Neural cell (in vitro differentiated cells): ENCODE data around the gene PREX1. TPM values are rescaled to one million over a fixed set of nuclear protein-coding genes. Genes with fewer than 3 reads are reported as not detected.

Source experiments
- H2AFZ ChIP-seq: fragments of 200-600, 300-800 bp; sonication (generic), shearing (Covaris generic); 2 replicates; pipeline ENCODE4 v1.6.0; 2014; ENCODE audit warnings: low read depth, mild to moderate bottlenecking, antibody characterized with exemption, low read length, moderate library complexity
- H3F3A ChIP-seq: fragments of 200-600 bp; shearing (Covaris generic); 2 replicates; pipeline ENCODE4 v1.6.1; 2016; ENCODE audit warnings: mild to moderate bottlenecking, moderate library complexity, mixed read lengths, antibody characterized with exemption, low read length; ENCODE audit not compliant: insufficient read depth, poor library complexity, severe bottlenecking
- H3K27ac ChIP-seq: fragments of 200-600, 300-800 bp; sonication (generic), shearing (Covaris generic); 2 replicates; pipeline ENCODE4 v1.5.1; 2014; ENCODE audit warnings: mild to moderate bottlenecking, low read length, moderate library complexity
- H3K27me3 ChIP-seq: fragments of 300-800, 200-600 bp; sonication (generic), shearing (Covaris generic); 2 replicates; pipeline ENCODE4 v1.6.0; 2014; ENCODE audit warnings: mild to moderate bottlenecking, low read depth, low read length, moderate library complexity; ENCODE audit not compliant: insufficient read depth
- H3K36me3 ChIP-seq: fragments of 300-800, 200-600 bp; sonication (generic), shearing (Covaris generic); 2 replicates; pipeline ENCODE4 v1.5.1; 2014; ENCODE audit warnings: mild to moderate bottlenecking, antibody characterized with exemption, low read length, moderate library complexity; ENCODE audit not compliant: insufficient read depth
- H3K4me2 ChIP-seq: fragments of 300-800, 200-600 bp; sonication (generic), shearing (Covaris generic); 2 replicates; pipeline ENCODE4 v1.6.0; 2014; ENCODE audit warnings: mild to moderate bottlenecking, low read length
- H3K4me3 ChIP-seq: fragments of 300-800, 200-600 bp; sonication (generic), shearing (Covaris generic); 2 replicates; pipeline ENCODE4 v1.5.1; 2014; ENCODE audit warnings: mild to moderate bottlenecking, low read length, moderate library complexity
- H3K79me2 ChIP-seq: fragments of 200-600 bp; shearing (Covaris generic); replicated peaks from 2 replicates; pipeline ENCODE4 v1.6.0; 2014; ENCODE audit warnings: mild to moderate bottlenecking, low read length, moderate library complexity; ENCODE audit not compliant: insufficient read depth
- H3K9ac ChIP-seq: fragments of 300-800, 200-600 bp; sonication (generic), shearing (Covaris generic); 2 replicates; pipeline ENCODE4 v1.6.1; 2016; ENCODE audit warnings: mild to moderate bottlenecking, low read length, mixed read lengths
- H3K9me2 ChIP-seq: fragments of 200-600 bp; shearing (Covaris generic); 2 replicates; pipeline ENCODE4 v1.6.1; 2016; ENCODE audit warnings: mild to moderate bottlenecking, low read length, mixed read lengths; ENCODE audit not compliant: insufficient read depth
- H3K9me3 ChIP-seq: fragments of 200-600, 300-800 bp; sonication (generic), shearing (Covaris generic); 2 replicates; pipeline ENCODE4 v1.6.1; 2016; ENCODE audit warnings: mild to moderate bottlenecking, mixed run types, low read length, moderate library complexity, mixed read lengths
- H4K20me1 ChIP-seq: fragments of 200-600 bp; shearing (Covaris generic); 2 replicates; pipeline ENCODE4 v1.6.1; 2016; ENCODE audit warnings: mild to moderate bottlenecking, mixed run types; ENCODE audit not compliant: insufficient read depth
- CTCF ChIP-seq: fragments of 450-650 bp; IDR thresholded peaks from 2 replicates; pipeline ENCODE4 v1.5.1; 2014; ENCODE audit warnings: antibody characterized with exemption, mild to moderate bottlenecking, moderate library complexity; ENCODE audit not compliant: poor library complexity, severe bottlenecking
- EP300 ChIP-seq: fragments of 450-650 bp; conservative IDR thresholded peaks from 2 replicates; pipeline ENCODE4 v1.6.1; 2014; ENCODE audit warnings: antibody characterized with exemption, mild to moderate bottlenecking, moderate library complexity; ENCODE audit not compliant: poor library complexity, severe bottlenecking
- EZH2 ChIP-seq: fragments of 200-600, 300-800 bp; shearing (Covaris generic), sonication (generic); IDR thresholded peaks from 2 replicates; pipeline ENCODE4 v1.6.1; 2014; ENCODE audit warnings: antibody characterized with exemption, low read length, borderline replicate concordance, mild to moderate bottlenecking; ENCODE audit not compliant: insufficient read depth, poor library complexity, severe bottlenecking
- MXI1 ChIP-seq: fragments of 450-650 bp; conservative IDR thresholded peaks from 2 replicates; pipeline ENCODE4 v1.6.1; 2014; ENCODE audit warnings: antibody characterized with exemption, mild to moderate bottlenecking; ENCODE audit not compliant: poor library complexity, severe bottlenecking
- POLR2AphosphoS5 ChIP-seq: IDR thresholded peaks from 2 replicates; pipeline ENCODE4 v1.6.1; 2012
- RAD21 ChIP-seq: fragments of 450-650 bp; conservative IDR thresholded peaks from 2 replicates; pipeline ENCODE4 v1.6.1; 2014; ENCODE audit warnings: antibody characterized with exemption, mild to moderate bottlenecking, moderate library complexity
- REST ChIP-seq: IDR thresholded peaks from 2 replicates; pipeline ENCODE4 v1.6.1; 2012; ENCODE audit warnings: borderline replicate concordance
- SMC3 ChIP-seq: fragments of 450-650 bp; conservative IDR thresholded peaks from 2 replicates; pipeline ENCODE4 v1.6.1; 2014; ENCODE audit warnings: antibody characterized with exemption, mild to moderate bottlenecking, moderate library complexity; ENCODE audit not compliant: poor library complexity
- TAF1 ChIP-seq: IDR thresholded peaks from 2 replicates; pipeline ENCODE4 v1.6.1; 2012; ENCODE audit warnings: low read depth
- polyA plus RNA-seq: library from polyadenylated mRNA; depleted of rRNA; stranded (reverse); fragments of >200 nt; gene quantifications from 2 replicates; pipeline ENCODE4 v1.2.3, GENCODE V29; 2014

Gene PREX1
- polyA plus RNA-seq, 1 donor from 2014 or later, result 0.06 TPM

GRCh38 chr20:48703511-48704219 lies 124.1 kb downstream of the PREX1 start:
- Histone ChIP-seq H4K20me1 (no peaks in the 10 kb centered on the region), H3K9me3 (no peaks in the 10 kb centered on the region), H3K27ac (no peak overlapping the region), H3K4me3 (no peak overlapping the region), H3K4me2 (no peak overlapping the region), H3K9me2 (no peaks in the 10 kb centered on the region), H3K27me3 (no peaks in the 10 kb centered on the region), H3K79me2 (no peaks in the 10 kb centered on the region), H3F3A (no peaks in the 10 kb centered on the region), H3K36me3 (no peaks in the 10 kb centered on the region), H2AFZ (no peak overlapping the region), H3K9ac (no peak overlapping the region)
- TF ChIP-seq CTCF, result no peak
- TF ChIP-seq MXI1, result no peak
- no peak for TF ChIP-seq EZH2
- no peak for TF ChIP-seq POLR2AphosphoS5
- TF ChIP-seq EP300, result no peak
- no peak for TF ChIP-seq TAF1
- TF ChIP-seq REST, result no peak
- TF ChIP-seq SMC3, result no peak
- no peak for TF ChIP-seq RAD21

- Histone ChIP-seq H4K20me1 (no peaks in the 10 kb centered on the region), H3F3A (no peaks in the 10 kb centered on the region), H3K27ac (no peak overlapping the region), H2AFZ (no peak overlapping the region), H3K36me3 (no peaks in the 10 kb centered on the region), H3K9me3 (no peaks in the 10 kb centered on the region), H3K79me2 (no peaks in the 10 kb centered on the region), H3K4me2 (no peak overlapping the region), H3K9ac (no peak overlapping the region), H3K27me3 (no peaks in the 10 kb centered on the region), H3K9me2 (no peaks in the 10 kb centered on the region), H3K4me3 (no peak overlapping the region)
- TF ChIP-seq EP300, result no peak
These were observed 124.7 kb downstream of the PREX1 start for GRCh38 chr20:48703107-48703506.
